H9 (cell line): ENCODE data around the gene NTSR1. TPM values are rescaled to one million over a fixed set of nuclear protein-coding genes. Genes with fewer than 3 reads are reported as not detected.

ENCODE experiments used
- DNase-seq: peaks from one replicate; pipeline ENCODE4 v3.0.0-alpha.2; 2017
- H2AFZ ChIP-seq: one replicate; pipeline ENCODE4 v1.6.1; 2013; ENCODE audit warnings: mild to moderate bottlenecking, low read length, control low read depth, moderate library complexity
- H2AK5ac ChIP-seq: 2 replicates; pipeline ENCODE4 v1.6.1; 2013; ENCODE audit warnings: low read length, control low read depth, mixed read lengths; ENCODE audit not compliant: insufficient read length
- H2BK120ac ChIP-seq: one replicate; pipeline ENCODE4 v1.6.1; 2013; ENCODE audit warnings: low read depth, mild to moderate bottlenecking, low read length, control low read depth, inconsistent platforms; ENCODE audit not compliant: poor library complexity, severe bottlenecking
- H2BK12ac ChIP-seq: 2 replicates; pipeline ENCODE4 v1.6.1; 2013; ENCODE audit warnings: low read length, control low read depth, mixed read lengths, low read depth; ENCODE audit not compliant: insufficient read length
- H2BK15ac ChIP-seq: 2 replicates; pipeline ENCODE4 v1.6.1; 2013; ENCODE audit warnings: low read depth, low read length, control low read depth
- H2BK20ac ChIP-seq: one replicate; pipeline ENCODE4 v1.6.1; 2013; ENCODE audit warnings: low read depth, mild to moderate bottlenecking, low read length, control low read depth, inconsistent platforms; ENCODE audit not compliant: poor library complexity, severe bottlenecking
- H2BK5ac ChIP-seq: 2 replicates; pipeline ENCODE4 v1.6.1; 2013; ENCODE audit warnings: low read length, control low read depth, mixed read lengths; ENCODE audit not compliant: insufficient read length
- H3K14ac ChIP-seq: 2 replicates; pipeline ENCODE4 v1.6.1; 2013; ENCODE audit warnings: low read length, control low read depth; ENCODE audit not compliant: insufficient read depth
- H3K18ac ChIP-seq: 2 replicates; pipeline ENCODE4 v1.6.1; 2013; ENCODE audit warnings: low read depth, mild to moderate bottlenecking, mixed read lengths, low read length, control low read depth; ENCODE audit not compliant: insufficient read length
- H3K23ac ChIP-seq: 2 replicates; pipeline ENCODE4 v1.6.1; 2013; ENCODE audit warnings: low read length, control low read depth, mixed read lengths, low read depth; ENCODE audit not compliant: insufficient read length
- H3K23me2 ChIP-seq: 2 replicates; pipeline ENCODE4 v1.6.1; 2013; ENCODE audit warnings: low read depth, mild to moderate bottlenecking, mixed read lengths, low read length, control low read depth; ENCODE audit not compliant: insufficient read length, poor library complexity, severe bottlenecking
- H3K27ac ChIP-seq: 2 replicates; pipeline ENCODE4 v1.5.1; 2013; ENCODE audit warnings: low read length, control low read depth, mixed read lengths, low read depth; ENCODE audit not compliant: insufficient read length
- H3K27me3 ChIP-seq: 2 replicates; pipeline ENCODE4 v1.6.1; 2013; ENCODE audit warnings: low read length, control low read depth, inconsistent platforms; ENCODE audit not compliant: insufficient read depth
- H3K4ac ChIP-seq: 2 replicates; pipeline ENCODE4 v1.6.1; 2013; ENCODE audit warnings: low read depth, mild to moderate bottlenecking, control low read depth, inconsistent platforms, low read length, moderate library complexity
- H3K4me1 ChIP-seq: 2 replicates; pipeline ENCODE4 v1.6.1; 2013; ENCODE audit warnings: low read length, control low read depth, inconsistent platforms; ENCODE audit not compliant: insufficient read depth
- H3K4me2 ChIP-seq: 2 replicates; pipeline ENCODE4 v1.6.1; 2013; ENCODE audit warnings: low read length, control low read depth, mixed read lengths; ENCODE audit not compliant: insufficient read length, insufficient read depth
- H3K56ac ChIP-seq: 2 replicates; pipeline ENCODE4 v1.6.1; 2013; ENCODE audit warnings: low read depth, mild to moderate bottlenecking, mixed read lengths, low read length, control low read depth; ENCODE audit not compliant: insufficient read length
- H3K79me1 ChIP-seq: 2 replicates; pipeline ENCODE4 v1.6.1; 2013; ENCODE audit warnings: low read depth, mild to moderate bottlenecking, moderate library complexity, low read length, control low read depth, inconsistent platforms; ENCODE audit not compliant: insufficient read depth, poor library complexity, severe bottlenecking
- H3K79me2 ChIP-seq: 2 replicates; pipeline ENCODE4 v1.6.1; 2013; ENCODE audit warnings: low read length, control low read depth, inconsistent platforms; ENCODE audit not compliant: insufficient read depth
- H3K9ac ChIP-seq: 2 replicates; pipeline ENCODE4 v1.6.1; 2013; ENCODE audit warnings: low read length, control low read depth, mixed read lengths; ENCODE audit not compliant: insufficient read length; ENCODE audit errors: extremely low read depth
- H3K9me3 ChIP-seq: one replicate; pipeline ENCODE4 v1.6.1; 2013; ENCODE audit warnings: low read depth, low read length, inconsistent platforms; ENCODE audit not compliant: control insufficient read depth
- H3T11ph ChIP-seq: one replicate; pipeline ENCODE4 v1.6.1; 2013; ENCODE audit warnings: mild to moderate bottlenecking, low read length, control low read depth, inconsistent platforms
- H4K20me1 ChIP-seq: one replicate; pipeline ENCODE4 v1.6.1; 2013; ENCODE audit not compliant: control insufficient read depth, insufficient read length, insufficient read depth
- H4K5ac ChIP-seq: 2 replicates; pipeline ENCODE4 v1.6.1; 2013; ENCODE audit warnings: low read depth, mild to moderate bottlenecking, mixed read lengths, low read length, control low read depth; ENCODE audit not compliant: insufficient read length
- H4K8ac ChIP-seq: replicated peaks from 2 replicates; pipeline ENCODE4 v1.6.1; 2013; ENCODE audit warnings: low read length, control low read depth, mixed read lengths, low read depth; ENCODE audit not compliant: insufficient read length
- H4K91ac ChIP-seq: 2 replicates; pipeline ENCODE4 v1.6.1; 2013; ENCODE audit warnings: low read depth, mild to moderate bottlenecking, moderate library complexity, mixed read lengths, low read length, control low read depth; ENCODE audit not compliant: insufficient read length
- H3K27ac Mint-ChIP-seq, 3 experiments: 2 replicates in 2 of 3; 3 replicates in 1 of 3; pipeline ENCODE4 v1.8.0; 2020 to 2021; ENCODE audit warnings: mixed read lengths in 3 of 3, mild to moderate bottlenecking in 1 of 3, moderate library complexity in 1 of 3
- H3K27me3 Mint-ChIP-seq: 2 replicates; pipeline ENCODE4 v1.8.0; 2021; ENCODE audit warnings: low read depth, mild to moderate bottlenecking, moderate library complexity, mixed read lengths
- H3K36me3 Mint-ChIP-seq, 3 experiments: 2 replicates in 2 of 3; 3 replicates in 1 of 3; pipeline ENCODE4 v1.8.0; 2020 to 2021; ENCODE audit warnings: low read depth in 3 of 3, mixed read lengths in 3 of 3; ENCODE audit not compliant: insufficient read depth in 1 of 3
- H3K4me1 Mint-ChIP-seq, 2 experiments: 2 replicates each; pipeline ENCODE4 v1.8.0; 2020; ENCODE audit warnings: mixed read lengths in 2 of 2
- H3K4me3 Mint-ChIP-seq, 2 experiments: 2 replicates in 1 of 2; 3 replicates in 1 of 2; pipeline ENCODE4 v1.8.0; 2020 to 2021; ENCODE audit warnings: mild to moderate bottlenecking in 2 of 2, mixed read lengths in 2 of 2, moderate library complexity in 1 of 2
- H3K9me3 Mint-ChIP-seq, 2 experiments: 2 replicates in 1 of 2; 3 replicates in 1 of 2; pipeline ENCODE4 v1.8.0; 2020; ENCODE audit warnings: mild to moderate bottlenecking in 2 of 2, mixed read lengths in 2 of 2, moderate library complexity in 1 of 2
- CTCF ChIP-seq: fragments of 200-600 bp; sonication (generic); conservative IDR thresholded peaks from 3 replicates; pipeline ENCODE4 v1.8.0; 2021; ENCODE audit warnings: antibody characterized with exemption, mild to moderate bottlenecking
- WGBS: extraction: QIAGEN DNeasy Blood & Tissue Kit; methylation state at CpG from one replicate; pipeline ENCODE4 v1.1.7; 2013; ENCODE audit warnings: missing lambda C conversion rate, low lambda C conversion rate, mixed read lengths; ENCODE audit not compliant: insufficient read length; ENCODE audit errors: extremely low coverage; 5-methylcytosine and 5-hydroxymethylcytosine counted together
- total RNA-seq: library from RNA; stranded (reverse); gene quantifications from 2 replicates; pipeline ENCODE4 v1.2.1, GENCODE V29; 2021

The NTSR1 gene
- total RNA-seq, 1 experiment from 2014 or later: 0.11 TPM

GRCh38 chr20:62715201-62715600, 6.6 kb downstream of the NTSR1 start:
- Histone ChIP-seq H3K4ac (no peak overlapping the region), H3K27me3 (peaks cover 2% of the 10 kb centered on the region; the same call in 1 of the 2 replicates), H4K20me1 (peaks cover 2% of the 10 kb centered on the region), H3K79me2 (no peaks in the 10 kb centered on the region), H4K5ac (no peak overlapping the region), H2BK12ac (no peak overlapping the region), H2AFZ (no peak overlapping the region), H2BK5ac (no peak overlapping the region), H3K9ac (no peak overlapping the region), H3K27ac (no peak overlapping the region), H2AK5ac (no peak overlapping the region), H2BK120ac (no peak overlapping the region), H2BK20ac (no peak overlapping the region), H4K91ac (no peak overlapping the region), H3K14ac (no peak overlapping the region), H3T11ph (no peak overlapping the region), H3K4me1 (no peaks in the 10 kb centered on the region), H3K79me1 (no peaks in the 10 kb centered on the region), H3K18ac (no peak overlapping the region), H4K8ac (no peak overlapping the region), H3K9me3 (no peaks in the 10 kb centered on the region), H3K23ac (no peak overlapping the region), H3K23me2 (no peaks in the 10 kb centered on the region), H2BK15ac (no peak overlapping the region), H3K4me2 (no peak overlapping the region), H3K56ac (no peak overlapping the region)
- Mint-ChIP-seq H3K27ac (no peak overlapping the region), H3K4me1 (peaks cover 0 to 6% of the 10 kb centered on the region in 2 experiments; a peak in 2 of 4 replicates), H3K9me3 (peaks cover under 1 to 8% of the 10 kb centered on the region in 2 experiments), H3K27me3 (peaks cover 86% of the 10 kb centered on the region), H3K4me3 (no peak overlapping the region), H3K36me3 (peaks cover 0 to under 1% (median under 1%) of the 10 kb centered on the region in 3 experiments; a peak in 3 of 7 replicates)
- TF ChIP-seq CTCF: no peak
- no CpG with 5 or more reads among the region's 10 CpGs for whole genome bisulfite sequencing
- DNase-seq: no peak
